Stimulated activated naive CD4-positive, alpha-beta T cell (primary cell): ENCODE results near the gene COX6A2.
A peak's percentile ranks its signal among the peaks of the same experiment; 100 is the strongest.

ENCODE experiments used
- DNase-seq, 6 experiments: peaks; one replicate each; lab custom pipeline; 2025; lab: John Stamatoyannopoulos, UW

COX6A2 gene

GRCh38 chr16:31410082-31410481 is 18.1 kb downstream of the COX6A2 start:
- DNase-seq = no peak

- DNase-seq = no peak
Measured at GRCh38 chr16:31409433-31409832, 18.7 kb downstream of the COX6A2 start.

GRCh38 chr16:31407406-31407805 is 20.8 kb downstream of the COX6A2 start:
- DNase-seq = no peak

- DNase-seq = no peak
Measured at GRCh38 chr16:31404353-31405064, 23.7 kb downstream of the COX6A2 start.

- no peak for DNase-seq
Measured at GRCh38 chr16:31403590-31404352, 24.4 kb downstream of the COX6A2 start.

- no peak for DNase-seq
Measured at GRCh38 chr16:31402687-31403086, 25.5 kb downstream of the COX6A2 start.

- no peak for DNase-seq
Measured at GRCh38 chr16:31401436-31401835, 26.7 kb downstream of the COX6A2 start.

GRCh38 chr16:31400191-31400590 is 28.0 kb downstream of the COX6A2 start:
- no peak for DNase-seq

GRCh38 chr16:31397701-31398100 is 30.5 kb downstream of the COX6A2 start:
- DNase-seq = no peak

GRCh38 chr16:31397096-31397660 is 31.0 kb downstream of the COX6A2 start:
- no peak for DNase-seq

GRCh38 chr16:31395647-31396046 is 32.5 kb downstream of the COX6A2 start:
- DNase-seq = no peak

- no peak for DNase-seq
Measured at GRCh38 chr16:31393056-31393455, 35.1 kb downstream of the COX6A2 start, which contains the start of gene ITGAD. TSS of gene ITGAD (plus strand) at chr16:31393335. CDS start at chr16:31393361, 26 bp downstream.

- no peak for DNase-seq
Measured at GRCh38 chr16:31390504-31391041, 37.6 kb downstream of the COX6A2 start.

- DNase-seq = no peak
Measured at GRCh38 chr16:31388535-31388934, 39.6 kb downstream of the COX6A2 start.

- no peak for DNase-seq
Measured at GRCh38 chr16:31386157-31386984, 41.8 kb downstream of the COX6A2 start.

GRCh38 chr16:31385680-31386079 is 42.5 kb downstream of the COX6A2 start:
- DNase-seq = no peak

- peak; percentile 2 to 44 (median 30) for DNase-seq
Measured at GRCh38 chr16:31382485-31383161, 45.5 kb downstream of the COX6A2 start.

GRCh38 chr16:31380201-31380600 is 48.0 kb downstream of the COX6A2 start:
- DNase-seq = no peak
